Keratinocyte (primary cell): Measurements from ENCODE around the gene HJV.

Experiments used
- EZH2 ChIP-seq: IDR thresholded peaks from one replicate; pipeline ENCODE4 v1.6.1; 2012; ENCODE audit warnings: inconsistent platforms, mild to moderate bottlenecking, low read length, moderate library complexity
- TF ChIP-seq, protein P1 (sequence below), 3 experiments: IDR thresholded peaks in 1 of 3; conservative IDR thresholded peaks in 1 of 3; optimal IDR thresholded peaks in 1 of 3; 2 replicates in 2 of 3; 3 replicates in 1 of 3; pipeline versions ENCODE3 to v1.5.1; 2011; ENCODE audit warnings: low read length in 3 of 3, mild to moderate bottlenecking in 3 of 3, moderate library complexity in 2 of 3, control low read depth in 1 of 3, inconsistent platforms in 1 of 3; ENCODE audit not compliant: insufficient read depth in 2 of 3; ENCODE audit errors: extremely low read depth in 1 of 3

DNA sequence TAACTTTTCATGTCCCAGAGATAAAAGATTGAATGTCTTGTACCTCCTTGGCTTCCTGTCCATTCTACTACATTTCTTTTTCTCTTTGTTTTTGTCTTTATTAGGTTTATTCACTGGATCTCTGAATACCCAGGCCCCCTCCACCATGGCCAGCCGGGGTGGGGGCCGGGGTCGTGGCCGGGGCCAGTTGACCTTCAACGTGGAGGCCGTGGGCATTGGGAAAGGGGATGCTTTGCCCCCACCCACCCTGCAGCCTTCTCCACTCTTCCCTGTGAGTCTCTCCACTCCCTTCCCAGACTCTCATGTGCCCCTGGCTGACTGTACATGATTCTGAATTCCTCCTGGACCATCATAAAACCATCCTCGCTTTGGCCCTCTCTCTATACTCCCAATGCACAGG is 46.8 kb downstream of the HJV start:
- TF ChIP-seq, protein P1, sequence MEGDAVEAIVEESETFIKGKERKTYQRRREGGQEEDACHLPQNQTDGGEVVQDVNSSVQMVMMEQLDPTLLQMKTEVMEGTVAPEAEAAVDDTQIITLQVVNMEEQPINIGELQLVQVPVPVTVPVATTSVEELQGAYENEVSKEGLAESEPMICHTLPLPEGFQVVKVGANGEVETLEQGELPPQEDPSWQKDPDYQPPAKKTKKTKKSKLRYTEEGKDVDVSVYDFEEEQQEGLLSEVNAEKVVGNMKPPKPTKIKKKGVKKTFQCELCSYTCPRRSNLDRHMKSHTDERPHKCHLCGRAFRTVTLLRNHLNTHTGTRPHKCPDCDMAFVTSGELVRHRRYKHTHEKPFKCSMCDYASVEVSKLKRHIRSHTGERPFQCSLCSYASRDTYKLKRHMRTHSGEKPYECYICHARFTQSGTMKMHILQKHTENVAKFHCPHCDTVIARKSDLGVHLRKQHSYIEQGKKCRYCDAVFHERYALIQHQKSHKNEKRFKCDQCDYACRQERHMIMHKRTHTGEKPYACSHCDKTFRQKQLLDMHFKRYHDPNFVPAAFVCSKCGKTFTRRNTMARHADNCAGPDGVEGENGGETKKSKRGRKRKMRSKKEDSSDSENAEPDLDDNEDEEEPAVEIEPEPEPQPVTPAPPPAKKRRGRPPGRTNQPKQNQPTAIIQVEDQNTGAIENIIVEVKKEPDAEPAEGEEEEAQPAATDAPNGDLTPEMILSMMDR (optimal IDR thresholded peaks at IDR 0.05 in 1 of 3, IDR thresholded peaks at IDR 0.05 in 1 of 3, conservative IDR thresholded peaks at IDR 0.05 in 1 of 3; ENCODE audit: extremely low read depth in 1 of 3, insufficient read depth in 2 of 3, low read length in 3 of 3), result no peak
- no peak for TF ChIP-seq EZH2
